HG03439 (cell line): Measurements from ENCODE around the gene CCDC167.

Experiments used
- ATAC-seq: cut with Tn5 transposase; IDR thresholded peaks from one replicate; pipeline ENCODE4 v1.9.1; 2021; ENCODE audit warnings: mild to moderate bottlenecking, moderate library complexity; ENCODE audit not compliant: unreplicated experiment

The CCDC167 gene

GRCh38 chr6:37491171-37491829 is 8.4 kb downstream of the CCDC167 start:
- no peak for ATAC-seq

- no peak for ATAC-seq
These were observed 9.0 kb downstream of the CCDC167 start for GRCh38 chr6:37490536-37491170.

- ATAC-seq, result no peak
These were observed 9.9 kb downstream of the CCDC167 start for GRCh38 chr6:37489697-37490336.

GRCh38 chr6:37488476-37488875 is 11.2 kb downstream of the CCDC167 start:
- ATAC-seq, result no peak

- ATAC-seq, result no peak
These were observed 11.9 kb downstream of the CCDC167 start for GRCh38 chr6:37487591-37488380.

GRCh38 chr6:37486121-37486839 is 13.4 kb downstream of the CCDC167 start:
- no peak for ATAC-seq

- ATAC-seq, result no peak
These were observed 14.4 kb downstream of the CCDC167 start for GRCh38 chr6:37485291-37485702.

- ATAC-seq, result no peak
These were observed 14.9 kb downstream of the CCDC167 start for GRCh38 chr6:37484786-37485170.

GRCh38 chr6:37483917-37484785 is 15.5 kb downstream of the CCDC167 start:
- no peak for ATAC-seq

GRCh38 chr6:37483252-37483901 is 16.3 kb downstream of the CCDC167 start:
- no peak for ATAC-seq

GRCh38 chr6:37482606-37483251 is 17.0 kb downstream of the CCDC167 start:
- ATAC-seq, result no peak

GRCh38 chr6:37481711-37482605 is 17.7 kb downstream of the CCDC167 start:
- no peak for ATAC-seq

GRCh38 chr6:37480951-37481534 is 18.6 kb downstream of the CCDC167 start:
- ATAC-seq, result no peak

GRCh38 chr6:37480118-37480736 is 19.5 kb downstream of the CCDC167 start:
- ATAC-seq, result no peak

GRCh38 chr6:37479266-37479854 is 20.3 kb downstream of the CCDC167 start:
- ATAC-seq, result no peak

- ATAC-seq, result no peak
These were observed 20.9 kb downstream of the CCDC167 start for GRCh38 chr6:37478827-37479226.
